ENCODE measurements around the gene EFR3B.

DNA sequence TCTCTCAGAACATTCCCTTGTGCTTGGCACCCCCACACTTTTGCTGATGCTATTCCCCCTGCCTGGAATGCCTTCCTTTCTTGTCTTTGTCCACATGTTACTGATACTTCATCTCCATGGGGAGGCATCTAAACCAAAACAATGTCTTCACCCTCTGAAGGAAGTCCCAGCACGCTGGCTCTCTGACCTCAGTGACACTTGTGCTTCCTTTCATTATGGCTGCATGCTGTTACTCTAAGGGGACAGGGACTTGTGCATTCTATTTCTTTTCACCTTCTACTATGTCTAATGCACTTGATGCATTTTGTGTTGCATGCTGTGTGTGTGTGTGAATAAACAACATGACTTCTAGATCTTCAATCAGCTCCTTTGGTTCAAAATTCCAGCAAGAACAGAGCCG lies 24.6 kb downstream of the EFR3B start:
- TF ChIP-seq, protein P1, sequence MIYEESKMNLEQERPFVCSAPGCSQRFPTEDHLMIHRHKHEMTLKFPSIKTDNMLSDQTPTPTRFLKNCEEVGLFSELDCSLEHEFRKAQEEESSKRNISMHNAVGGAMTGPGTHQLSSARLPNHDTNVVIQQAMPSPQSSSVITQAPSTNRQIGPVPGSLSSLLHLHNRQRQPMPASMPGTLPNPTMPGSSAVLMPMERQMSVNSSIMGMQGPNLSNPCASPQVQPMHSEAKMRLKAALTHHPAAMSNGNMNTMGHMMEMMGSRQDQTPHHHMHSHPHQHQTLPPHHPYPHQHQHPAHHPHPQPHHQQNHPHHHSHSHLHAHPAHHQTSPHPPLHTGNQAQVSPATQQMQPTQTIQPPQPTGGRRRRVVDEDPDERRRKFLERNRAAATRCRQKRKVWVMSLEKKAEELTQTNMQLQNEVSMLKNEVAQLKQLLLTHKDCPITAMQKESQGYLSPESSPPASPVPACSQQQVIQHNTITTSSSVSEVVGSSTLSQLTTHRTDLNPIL (CRISPR knock-in tag; IDR thresholded peaks at IDR 0.05; ENCODE audit: low read depth), result no peak
- no peak for TF ChIP-seq ESRRG (CRISPR knock-in tag; IDR thresholded peaks at IDR 0.05)
- TF ChIP-seq TOX (CRISPR knock-in tag; IDR thresholded peaks at IDR 0.05; ENCODE audit: borderline replicate concordance), result no peak
- TF ChIP-seq, protein P2, sequence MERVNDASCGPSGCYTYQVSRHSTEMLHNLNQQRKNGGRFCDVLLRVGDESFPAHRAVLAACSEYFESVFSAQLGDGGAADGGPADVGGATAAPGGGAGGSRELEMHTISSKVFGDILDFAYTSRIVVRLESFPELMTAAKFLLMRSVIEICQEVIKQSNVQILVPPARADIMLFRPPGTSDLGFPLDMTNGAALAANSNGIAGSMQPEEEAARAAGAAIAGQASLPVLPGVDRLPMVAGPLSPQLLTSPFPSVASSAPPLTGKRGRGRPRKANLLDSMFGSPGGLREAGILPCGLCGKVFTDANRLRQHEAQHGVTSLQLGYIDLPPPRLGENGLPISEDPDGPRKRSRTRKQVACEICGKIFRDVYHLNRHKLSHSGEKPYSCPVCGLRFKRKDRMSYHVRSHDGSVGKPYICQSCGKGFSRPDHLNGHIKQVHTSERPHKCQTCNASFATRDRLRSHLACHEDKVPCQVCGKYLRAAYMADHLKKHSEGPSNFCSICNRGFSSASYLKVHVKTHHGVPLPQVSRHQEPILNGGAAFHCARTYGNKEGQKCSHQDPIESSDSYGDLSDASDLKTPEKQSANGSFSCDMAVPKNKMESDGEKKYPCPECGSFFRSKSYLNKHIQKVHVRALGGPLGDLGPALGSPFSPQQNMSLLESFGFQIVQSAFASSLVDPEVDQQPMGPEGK (CRISPR knock-in tag; IDR thresholded peaks at IDR 0.05; ENCODE audit: borderline replicate concordance), result no peak
- TF ChIP-seq OSR1 (CRISPR knock-in tag; IDR thresholded peaks at IDR 0.05), result no peak
- no peak for TF ChIP-seq GLIS3 (CRISPR knock-in tag; IDR thresholded peaks at IDR 0.05)
- TF ChIP-seq ZFP30 (CRISPR knock-in tag; IDR thresholded peaks at IDR 0.05), result no peak
- no peak for TF ChIP-seq ZNF70 (CRISPR knock-in tag; IDR thresholded peaks at IDR 0.05)
- TF ChIP-seq ZNF8 (CRISPR knock-in tag; IDR thresholded peaks at IDR 0.05), result no peak
- TF ChIP-seq, protein P3, sequence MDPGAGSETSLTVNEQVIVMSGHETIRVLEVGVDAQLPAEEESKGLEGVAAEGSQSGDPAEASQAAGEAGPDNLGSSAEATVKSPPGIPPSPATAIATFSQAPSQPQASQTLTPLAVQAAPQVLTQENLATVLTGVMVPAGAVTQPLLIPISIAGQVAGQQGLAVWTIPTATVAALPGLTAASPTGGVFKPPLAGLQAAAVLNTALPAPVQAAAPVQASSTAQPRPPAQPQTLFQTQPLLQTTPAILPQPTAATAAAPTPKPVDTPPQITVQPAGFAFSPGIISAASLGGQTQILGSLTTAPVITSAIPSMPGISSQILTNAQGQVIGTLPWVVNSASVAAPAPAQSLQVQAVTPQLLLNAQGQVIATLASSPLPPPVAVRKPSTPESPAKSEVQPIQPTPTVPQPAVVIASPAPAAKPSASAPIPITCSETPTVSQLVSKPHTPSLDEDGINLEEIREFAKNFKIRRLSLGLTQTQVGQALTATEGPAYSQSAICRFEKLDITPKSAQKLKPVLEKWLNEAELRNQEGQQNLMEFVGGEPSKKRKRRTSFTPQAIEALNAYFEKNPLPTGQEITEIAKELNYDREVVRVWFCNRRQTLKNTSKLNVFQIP (CRISPR knock-in tag; IDR thresholded peaks at IDR 0.05; ENCODE audit: borderline replicate concordance, low read depth), result no peak

All from SK-N-SH treated with all-trans-retinoic acid at 6 μM for 48 hours (cell line).